MM.1S (cell line): ENCODE data around the gene XCL2.
"Not testable (repeated sequence)": the region's sequence is repeated elsewhere in the genome, so short reads cannot be mapped to it uniquely, and the experiment has no call there.

Source experiments
- EZH2 ChIP-seq: fragments of 300-600 bp; sonication (generic); optimal IDR thresholded peaks from 2 replicates; pipeline ENCODE3; 2017; ENCODE audit warnings: low read depth, mild to moderate bottlenecking, antibody characterized with exemption, low read length, mixed read lengths
- TF ChIP-seq, protein P1 (sequence below): fragments of 300-600 bp; sonication (generic); IDR thresholded peaks from 2 replicates; pipeline ENCODE4 v1.5.1; 2016; ENCODE audit warnings: antibody characterized with exemption, low read length, mixed read lengths

DNA sequence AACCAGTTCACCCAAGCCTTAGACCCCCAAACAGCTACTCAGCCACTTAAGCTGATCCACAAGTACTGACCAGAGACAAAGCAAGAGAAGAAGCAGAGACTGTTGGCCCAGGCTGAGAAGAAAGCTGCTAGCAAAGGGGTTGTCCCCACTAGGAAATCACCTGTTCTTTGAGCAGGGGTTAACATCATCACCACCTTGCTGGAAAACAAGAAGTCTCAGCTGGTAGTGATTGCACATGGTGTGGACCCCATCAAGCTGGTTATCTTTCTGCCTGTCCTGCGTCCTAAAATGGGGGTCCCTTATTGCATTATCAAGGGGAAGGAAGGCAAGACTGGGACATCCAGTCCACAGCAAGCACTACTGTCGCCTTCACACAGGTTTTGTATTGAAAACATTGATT lies 819 bp downstream of the XCL2 start:
- TF ChIP-seq EZH2, result not testable (repeated sequence)
- TF ChIP-seq, protein P1, sequence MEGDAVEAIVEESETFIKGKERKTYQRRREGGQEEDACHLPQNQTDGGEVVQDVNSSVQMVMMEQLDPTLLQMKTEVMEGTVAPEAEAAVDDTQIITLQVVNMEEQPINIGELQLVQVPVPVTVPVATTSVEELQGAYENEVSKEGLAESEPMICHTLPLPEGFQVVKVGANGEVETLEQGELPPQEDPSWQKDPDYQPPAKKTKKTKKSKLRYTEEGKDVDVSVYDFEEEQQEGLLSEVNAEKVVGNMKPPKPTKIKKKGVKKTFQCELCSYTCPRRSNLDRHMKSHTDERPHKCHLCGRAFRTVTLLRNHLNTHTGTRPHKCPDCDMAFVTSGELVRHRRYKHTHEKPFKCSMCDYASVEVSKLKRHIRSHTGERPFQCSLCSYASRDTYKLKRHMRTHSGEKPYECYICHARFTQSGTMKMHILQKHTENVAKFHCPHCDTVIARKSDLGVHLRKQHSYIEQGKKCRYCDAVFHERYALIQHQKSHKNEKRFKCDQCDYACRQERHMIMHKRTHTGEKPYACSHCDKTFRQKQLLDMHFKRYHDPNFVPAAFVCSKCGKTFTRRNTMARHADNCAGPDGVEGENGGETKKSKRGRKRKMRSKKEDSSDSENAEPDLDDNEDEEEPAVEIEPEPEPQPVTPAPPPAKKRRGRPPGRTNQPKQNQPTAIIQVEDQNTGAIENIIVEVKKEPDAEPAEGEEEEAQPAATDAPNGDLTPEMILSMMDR, result not testable (repeated sequence)
